Heart left ventricle (tissue), 13 donors: ENCODE results near the gene INSIG2.

Experiments
- CTCF ChIP-seq, 12 donors: fragments of 200-600 bp; sonication (generic) in 4 of 12; IDR thresholded peaks; one replicate each; pipeline versions ENCODE4 v1.5.0 to v1.8.0; 2018 to 2022; ENCODE audit warnings: antibody characterized with exemption in 12 of 12, mild to moderate bottlenecking in 5 of 12
- POLR2A ChIP-seq, 2 donors: fragments of 450-650 bp; IDR thresholded peaks; one replicate each; pipeline ENCODE4 v1.6.1; 2017; ENCODE audit warnings: antibody characterized with exemption in 2 of 2, mild to moderate bottlenecking in 2 of 2, moderate library complexity in 2 of 2
- donor health status: ischemic (EF 13 %, LVEDD 7.1; RV severe dilation, severe dysfunction).
- donor health status: DM: no; HTN: yes; CAD: no.
- donor health status: DM: no; HTN: no; CAD: no.
- donor health status: ischemic (EF 25% LVEDD 6.9; RV normal size, moderate dysfunction).
- donor health status: ischemic (EF 25% LVEDD 5.7; RV mildly dilated, moderate dysfunction).
- donor health status: ischemic (EF 35%, LVEDD 5.7; RV mildly dilated, moderate dysfunction).
- donor health status: nonischemic (EF 11% LVEDD 7.7; RV severe dilation, severe dysfunction).
- donor health status: DM: yes; HTN: yes; CAD: no.
- donor health status: PGD.
- donor health status: ischemic (EF 29% LVEDD 5.4; RV normal size, mild dysfunction).
- donor health status: nonischemic (EF 23%, LVEDD 6.1; RV moderate dilation, normal function).

DNA sequence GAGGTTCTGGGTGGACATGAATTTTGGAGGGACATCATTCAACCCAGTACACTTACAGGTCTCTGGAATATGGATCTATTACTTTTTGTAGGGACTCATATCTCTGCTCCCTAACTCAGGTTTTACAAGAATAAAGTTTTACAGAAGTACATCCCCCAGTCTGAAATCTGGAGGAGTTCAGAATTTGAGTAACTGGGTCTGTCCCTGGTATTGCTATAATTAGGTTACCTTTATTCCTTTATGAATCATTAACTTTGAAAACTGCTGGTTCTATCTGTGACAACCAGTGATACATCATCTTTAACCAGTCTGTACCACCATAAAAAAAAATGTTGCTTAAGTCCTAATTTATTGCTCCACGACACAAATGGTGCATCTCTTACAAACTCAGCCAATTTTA is 59.9 kb downstream of the INSIG2 start:
- no peak for TF ChIP-seq CTCF (IDR thresholded peaks at IDR 0.05)
- TF ChIP-seq POLR2A (IDR thresholded peaks at IDR 0.05), result no peak
